ENCODE results near the gene PTPRN2.

The PTPRN2 gene

GRCh38 chr7:157892751-157893523, 694.7 kb downstream of the PTPRN2 start:
- Mint-ChIP-seq H3K4me1 (peaks cover 6% of the 10 kb centered on the region), H3K9me3 (no peaks in the 10 kb centered on the region), H3K27me3 (peaks cover 21% of the 10 kb centered on the region), H3K36me3 (ENCODE audit: insufficient read depth) (no peaks in the 10 kb centered on the region), H3K4me3 (no peak overlapping the region), H3K27ac (ENCODE audit: low read depth) (no peak overlapping the region)
- no peak for ATAC-seq (replicated peaks; ENCODE audit: extremely low read depth, poor library complexity, severe bottlenecking)
- no peak for DNase-seq (ENCODE audit: low spot score in 2 of 2)

- no peak overlapping the region for H3K27ac Mint-ChIP-seq (ENCODE audit: low read depth)
- peaks cover 6% of the 10 kb centered on the region for H3K4me1 Mint-ChIP-seq
- H3K4me3 Mint-ChIP-seq, result no peak overlapping the region
- H3K9me3 Mint-ChIP-seq, result no peaks in the 10 kb centered on the region
- H3K36me3 Mint-ChIP-seq (ENCODE audit: insufficient read depth), result no peaks in the 10 kb centered on the region
- DNase-seq (ENCODE audit: low spot score in 2 of 2) (no peak), ATAC-seq (replicated peaks; ENCODE audit: extremely low read depth, poor library complexity, severe bottlenecking) (no peak)
- peaks cover 21% of the 10 kb centered on the region for H3K27me3 Mint-ChIP-seq
These were observed 696.7 kb downstream of the PTPRN2 start for GRCh38 chr7:157890921-157891401.

- Mint-ChIP-seq H3K27ac (ENCODE audit: low read depth) (no peak overlapping the region), H3K4me1 (peaks cover 6% of the 10 kb centered on the region), H3K36me3 (ENCODE audit: insufficient read depth) (no peaks in the 10 kb centered on the region), H3K4me3 (no peak overlapping the region), H3K9me3 (no peaks in the 10 kb centered on the region), H3K27me3 (peaks cover 21% of the 10 kb centered on the region)
- ATAC-seq (replicated peaks; ENCODE audit: extremely low read depth, poor library complexity, severe bottlenecking) (no peak), DNase-seq (ENCODE audit: low spot score in 2 of 2) (no peak)
These were observed 698.1 kb downstream of the PTPRN2 start for GRCh38 chr7:157889480-157889879.

GRCh38 chr7:157888579-157888978, 699.0 kb downstream of the PTPRN2 start:
- ATAC-seq (replicated peaks; ENCODE audit: extremely low read depth, poor library complexity, severe bottlenecking) (no peak), DNase-seq (ENCODE audit: low spot score in 2 of 2) (no peak)
- H3K9me3 Mint-ChIP-seq, result no peaks in the 10 kb centered on the region
- H3K4me3 Mint-ChIP-seq, result no peak overlapping the region
- H3K27ac Mint-ChIP-seq (ENCODE audit: low read depth), result no peak overlapping the region
- peaks cover 1% of the 10 kb centered on the region for H3K4me1 Mint-ChIP-seq
- peaks cover 21% of the 10 kb centered on the region for H3K27me3 Mint-ChIP-seq
- no peaks in the 10 kb centered on the region for H3K36me3 Mint-ChIP-seq (ENCODE audit: insufficient read depth)

GRCh38 chr7:157887400-157887799, 700.2 kb downstream of the PTPRN2 start:
- Mint-ChIP-seq H3K4me1 (no peaks in the 10 kb centered on the region), H3K27ac (ENCODE audit: low read depth) (no peak overlapping the region), H3K4me3 (no peak overlapping the region), H3K36me3 (ENCODE audit: insufficient read depth) (no peaks in the 10 kb centered on the region), H3K9me3 (no peaks in the 10 kb centered on the region), H3K27me3 (peaks cover 21% of the 10 kb centered on the region)
- ATAC-seq (replicated peaks; ENCODE audit: extremely low read depth, poor library complexity, severe bottlenecking) (no peak), DNase-seq (ENCODE audit: low spot score in 2 of 2) (no peak)

- H3K36me3 Mint-ChIP-seq (ENCODE audit: insufficient read depth), result no peaks in the 10 kb centered on the region
- no peaks in the 10 kb centered on the region for H3K4me1 Mint-ChIP-seq
- no peak for ATAC-seq (replicated peaks; ENCODE audit: extremely low read depth, poor library complexity, severe bottlenecking)
- H3K9me3 Mint-ChIP-seq, result no peaks in the 10 kb centered on the region
- H3K4me3 Mint-ChIP-seq, result no peak overlapping the region
- peaks cover 21% of the 10 kb centered on the region for H3K27me3 Mint-ChIP-seq
- H3K27ac Mint-ChIP-seq (ENCODE audit: low read depth), result no peak overlapping the region
- DNase-seq (ENCODE audit: low spot score in 2 of 2), result no peak
These were observed 700.9 kb downstream of the PTPRN2 start for GRCh38 chr7:157886711-157887110.

- H3K4me1 Mint-ChIP-seq, result no peaks in the 10 kb centered on the region
- H3K36me3 Mint-ChIP-seq (ENCODE audit: insufficient read depth), result no peaks in the 10 kb centered on the region
- no peak for DNase-seq (ENCODE audit: low spot score in 2 of 2)
- H3K27ac Mint-ChIP-seq (ENCODE audit: low read depth), result no peak overlapping the region
- ATAC-seq (replicated peaks; ENCODE audit: extremely low read depth, poor library complexity, severe bottlenecking), result no peak
- no peaks in the 10 kb centered on the region for H3K9me3 Mint-ChIP-seq
- no peak overlapping the region for H3K4me3 Mint-ChIP-seq
- H3K27me3 Mint-ChIP-seq, result peaks cover 21% of the 10 kb centered on the region
These were observed 701.4 kb downstream of the PTPRN2 start for GRCh38 chr7:157886266-157886665.

GRCh38 chr7:157885140-157885539, 702.5 kb downstream of the PTPRN2 start:
- H3K27me3 Mint-ChIP-seq, result peaks cover 20% of the 10 kb centered on the region
- H3K4me1 Mint-ChIP-seq, result no peaks in the 10 kb centered on the region
- no peaks in the 10 kb centered on the region for H3K36me3 Mint-ChIP-seq (ENCODE audit: insufficient read depth)
- H3K9me3 Mint-ChIP-seq, result peaks cover 6% of the 10 kb centered on the region
- ATAC-seq (replicated peaks; ENCODE audit: extremely low read depth, poor library complexity, severe bottlenecking), result no peak
- H3K4me3 Mint-ChIP-seq, result no peak overlapping the region
- no peak overlapping the region for H3K27ac Mint-ChIP-seq (ENCODE audit: low read depth)
- DNase-seq (ENCODE audit: low spot score in 2 of 2), result no peak

GRCh38 chr7:157884461-157885062, 703.1 kb downstream of the PTPRN2 start:
- no peak overlapping the region for H3K27ac Mint-ChIP-seq (ENCODE audit: low read depth)
- no peak for ATAC-seq (replicated peaks; ENCODE audit: extremely low read depth, poor library complexity, severe bottlenecking)
- peaks cover 6% of the 10 kb centered on the region for H3K9me3 Mint-ChIP-seq
- no peak overlapping the region for H3K4me3 Mint-ChIP-seq
- H3K4me1 Mint-ChIP-seq, result no peaks in the 10 kb centered on the region
- peaks cover 14% of the 10 kb centered on the region for H3K27me3 Mint-ChIP-seq
- DNase-seq (ENCODE audit: low spot score in 2 of 2), result no peak
- H3K36me3 Mint-ChIP-seq (ENCODE audit: insufficient read depth), result no peaks in the 10 kb centered on the region

GRCh38 chr7:157881048-157881771, 706.4 kb downstream of the PTPRN2 start:
- no peaks in the 10 kb centered on the region for H3K36me3 Mint-ChIP-seq (ENCODE audit: insufficient read depth)
- ATAC-seq (replicated peaks; ENCODE audit: extremely low read depth, poor library complexity, severe bottlenecking), result no peak
- no peak overlapping the region for H3K27ac Mint-ChIP-seq (ENCODE audit: low read depth)
- no peak for DNase-seq (ENCODE audit: low spot score in 2 of 2)
- H3K9me3 Mint-ChIP-seq, result peaks cover 6% of the 10 kb centered on the region
- H3K27me3 Mint-ChIP-seq, result no peaks in the 10 kb centered on the region
- no peak overlapping the region for H3K4me3 Mint-ChIP-seq
- no peaks in the 10 kb centered on the region for H3K4me1 Mint-ChIP-seq

GRCh38 chr7:157879391-157879790, 708.2 kb downstream of the PTPRN2 start:
- no peaks in the 10 kb centered on the region for H3K27me3 Mint-ChIP-seq
- H3K27ac Mint-ChIP-seq (ENCODE audit: low read depth), result no peak overlapping the region
- H3K9me3 Mint-ChIP-seq, result peaks cover 6% of the 10 kb centered on the region
- H3K4me1 Mint-ChIP-seq, result peaks cover 10% of the 10 kb centered on the region
- DNase-seq (ENCODE audit: low spot score in 2 of 2) (no peak), ATAC-seq (replicated peaks; ENCODE audit: extremely low read depth, poor library complexity, severe bottlenecking) (no peak)
- peaks cover 2% of the 10 kb centered on the region for H3K36me3 Mint-ChIP-seq (ENCODE audit: insufficient read depth)
- no peak overlapping the region for H3K4me3 Mint-ChIP-seq

GRCh38 chr7:157877298-157878090, 710.1 kb downstream of the PTPRN2 start:
- Mint-ChIP-seq H3K4me3 (no peak overlapping the region), H3K27ac (ENCODE audit: low read depth) (no peak overlapping the region), H3K27me3 (no peaks in the 10 kb centered on the region), H3K36me3 (ENCODE audit: insufficient read depth) (peaks cover 2% of the 10 kb centered on the region), H3K9me3 (peaks cover 6% of the 10 kb centered on the region), H3K4me1 (peaks cover 11% of the 10 kb centered on the region)
- DNase-seq (ENCODE audit: low spot score in 2 of 2) (no peak), ATAC-seq (replicated peaks; ENCODE audit: extremely low read depth, poor library complexity, severe bottlenecking) (no peak)

All from central memory CD8-positive, alpha-beta T cell (primary cell).